Natural killer cell (primary cell): ENCODE data around the gene NME7. TPM values are rescaled to one million over a fixed set of nuclear protein-coding genes. Genes with fewer than 3 reads are reported as not detected.
"Not testable (repeated sequence)": the region's sequence is repeated elsewhere in the genome, so short reads cannot be mapped to it uniquely, and the experiment has no call there.

Experiments
- ATAC-seq, 3 donors: fragments of 150-1000 bp in 2 of 3; fragments of 200-7000 bp in 1 of 3; cut with Tn5 transposase; 1 replicate in 1 of 3; 2 replicates in 2 of 3; pipeline ENCODE4 v1.10.0; 2021; ENCODE audit warnings: mild to moderate bottlenecking in 2 of 3, moderate library complexity in 2 of 3
- DNase-seq, 2 donors: peaks; one replicate each; pipeline versions ENCODE4 v3.0.0 to v3.0.0-alpha.2; 2013 to 2021; ENCODE audit warnings: mixed read lengths in 1 of 2
- H3K27ac ChIP-seq: one replicate; pipeline ENCODE4 v1.5.1; 2013; ENCODE audit warnings: mild to moderate bottlenecking, low read length
- H3K27me3 ChIP-seq: one replicate; pipeline ENCODE4 v1.6.1; 2013; ENCODE audit warnings: low read length; ENCODE audit not compliant: control insufficient read depth, insufficient read depth
- H3K36me3 ChIP-seq: one replicate; pipeline ENCODE4 v1.6.1; 2013; ENCODE audit warnings: low read length; ENCODE audit not compliant: control insufficient read depth, insufficient read depth
- H3K4me1 ChIP-seq: one replicate; pipeline ENCODE4 v1.6.1; 2013; ENCODE audit warnings: low read length; ENCODE audit not compliant: control insufficient read depth, insufficient read depth
- H3K4me3 ChIP-seq: one replicate; pipeline ENCODE4 v1.5.1; 2013; ENCODE audit warnings: low read length
- H3K9me3 ChIP-seq: one replicate; pipeline ENCODE4 v1.6.1; 2013; ENCODE audit warnings: low read length; ENCODE audit not compliant: control insufficient read depth, insufficient read depth
- H3K27ac Mint-ChIP-seq, 2 donors: one replicate each; pipeline ENCODE4 v1.8.0; 2022; ENCODE audit warnings: mild to moderate bottlenecking in 2 of 2, mixed read lengths in 2 of 2, moderate library complexity in 1 of 2
- H3K27me3 Mint-ChIP-seq, 2 donors: one replicate each; pipeline ENCODE4 v1.8.0; 2022; ENCODE audit warnings: low read depth in 2 of 2, mixed read lengths in 2 of 2
- H3K36me3 Mint-ChIP-seq: one replicate; pipeline ENCODE4 v1.8.0; 2022; ENCODE audit warnings: mixed read lengths
- H3K4me1 Mint-ChIP-seq, 2 donors: one replicate each; pipeline ENCODE4 v1.8.0; 2022; ENCODE audit warnings: mixed read lengths in 2 of 2
- H3K4me3 Mint-ChIP-seq: one replicate; pipeline ENCODE4 v1.8.0; 2022; ENCODE audit warnings: mild to moderate bottlenecking, moderate library complexity, mixed read lengths
- H3K9me3 Mint-ChIP-seq, 2 donors: one replicate each; pipeline ENCODE4 v1.8.0; 2022; ENCODE audit warnings: mixed read lengths in 2 of 2
- CTCF ChIP-seq: fragments of 200-600 bp; IDR thresholded peaks from one replicate; pipeline ENCODE4 v1.8.0; 2022; ENCODE audit warnings: antibody characterized with exemption
- WGBS: methylation state at CpG from one replicate; pipeline ENCODE4 v1.1.7; 2013; ENCODE audit warnings: missing lambda C conversion rate; ENCODE audit not compliant: insufficient coverage; 5-methylcytosine and 5-hydroxymethylcytosine counted together
- intact Hi-C: fragments of 100-400 bp; cut with micrococcal nuclease; formaldehyde crosslinking; loops from one replicate; pipeline ENCODE4 v1.14.2; 2022
- total RNA-seq, 4 donors: library from RNA; stranded (reverse); fragments of 120-200 nt in 1 of 4; gene quantifications; one replicate each; pipeline versions ENCODE4 v1.2.3 to v1.2.4, GENCODE V29; 2013 to 2022

Gene NME7
- total RNA-seq, 3 donors from 2014 or later (not counting 1 experiment from before 2014, with no cell fraction given) = 5.2 to 9.9 (median 9.8) TPM

- no peak for TF ChIP-seq CTCF
- 40% methylated on average over 1 of the region's 2 CpGs for WGBS
- DNase-seq = no peak
- H3K36me3 ChIP-seq = no peaks in the 10 kb centered on the region
- no peaks in the 10 kb centered on the region for H3K9me3 Mint-ChIP-seq
- no peak overlapping the region for H3K4me3 ChIP-seq
- intact Hi-C loops = no loop called here
- H3K4me3 Mint-ChIP-seq = no peak overlapping the region
- no peak for ATAC-seq
- H3K27ac Mint-ChIP-seq = no peak overlapping the region
- no peak overlapping the region for H3K27ac ChIP-seq
- H3K9me3 ChIP-seq = no peaks in the 10 kb centered on the region
- H3K36me3 Mint-ChIP-seq = no peaks in the 10 kb centered on the region
- H3K4me1 ChIP-seq = no peaks in the 10 kb centered on the region
- no peaks in the 10 kb centered on the region for H3K27me3 ChIP-seq
- H3K4me1 Mint-ChIP-seq = peaks cover 0 to 8% of the 10 kb centered on the region in 2 donors
- H3K27me3 Mint-ChIP-seq = no peaks in the 10 kb centered on the region
These were observed 29.0 kb downstream of the NME7 start for GRCh38 chr1:169338617-169339016.

DNA sequence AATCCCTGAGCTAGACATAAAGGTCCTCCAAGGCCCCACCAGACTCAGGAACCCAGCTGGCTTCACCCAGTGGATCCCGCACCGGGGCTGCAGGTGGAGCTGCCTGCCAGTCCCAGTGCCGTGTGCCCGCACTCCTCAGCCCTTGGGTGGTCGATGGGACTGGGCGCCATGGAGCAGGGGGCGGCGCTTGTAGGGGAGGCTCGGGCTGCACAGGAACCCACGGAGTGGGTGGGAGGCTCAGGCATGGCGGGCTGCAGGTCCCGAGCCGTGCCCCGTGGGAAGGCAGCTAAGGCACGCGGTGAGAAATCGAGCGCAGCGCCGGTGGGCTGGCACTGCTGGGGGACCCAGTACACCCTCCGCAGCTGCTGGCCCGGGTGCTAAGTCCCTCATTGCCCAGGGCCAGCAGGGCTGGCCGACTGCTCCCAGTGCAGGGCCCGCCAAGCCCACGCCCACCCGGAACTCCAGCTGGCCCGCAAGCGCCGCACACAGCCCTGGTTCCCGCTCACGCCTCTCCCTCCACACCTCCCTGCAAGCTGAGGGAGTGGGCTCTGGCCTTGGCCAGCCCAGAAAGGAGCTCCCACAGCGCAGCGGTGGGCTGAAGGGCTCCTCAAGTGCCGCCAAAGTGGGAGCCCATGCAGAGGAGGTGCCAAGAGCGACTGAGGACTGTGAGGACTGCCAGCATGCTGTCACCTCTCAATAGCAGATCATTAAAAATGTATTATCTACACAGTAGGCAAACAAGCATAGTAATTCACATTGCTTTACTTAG, 30.5 kb downstream of the NME7 start:
- intact Hi-C loops, ATAC-seq: not testable (repeated sequence)

DNA sequence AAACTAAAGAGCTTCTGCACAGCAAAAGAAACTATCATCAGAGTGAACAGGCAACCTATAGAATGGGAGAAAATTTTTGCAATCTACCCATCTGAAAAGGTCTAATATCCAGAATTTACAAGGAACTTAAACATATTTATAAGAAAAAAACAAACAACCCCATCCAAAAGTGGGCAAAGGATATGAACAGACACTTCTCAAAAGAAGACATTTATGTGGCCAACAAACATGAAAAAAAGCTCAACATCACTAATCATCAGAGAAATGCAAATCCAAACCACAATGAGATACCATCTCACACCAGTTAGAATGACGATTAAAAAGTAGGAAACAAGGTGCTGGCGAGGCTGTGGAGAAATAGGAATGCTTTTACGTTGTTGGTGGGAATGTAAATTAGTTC, 32.9 kb downstream of the NME7 start:
- H3K9me3 ChIP-seq, H3K4me3 ChIP-seq, H3K4me1 Mint-ChIP-seq, ATAC-seq, intact Hi-C loops, H3K36me3 ChIP-seq, H3K27me3 ChIP-seq, H3K27me3 Mint-ChIP-seq, H3K27ac Mint-ChIP-seq, H3K27ac ChIP-seq, H3K4me1 ChIP-seq, DNase-seq, H3K4me3 Mint-ChIP-seq, H3K36me3 Mint-ChIP-seq, H3K9me3 Mint-ChIP-seq: not testable (repeated sequence)
- 67% methylated on average over 3 of the region's 3 CpGs for WGBS

More for the DNA sequence above, 30.5 kb downstream of the NME7 start:
- not testable (repeated sequence) for H3K27me3 Mint-ChIP-seq, H3K4me1 Mint-ChIP-seq, DNase-seq, H3K9me3 ChIP-seq, H3K27me3 ChIP-seq, H3K27ac Mint-ChIP-seq, H3K27ac ChIP-seq, H3K9me3 Mint-ChIP-seq, H3K36me3 ChIP-seq, H3K4me3 Mint-ChIP-seq, H3K4me1 ChIP-seq, H3K36me3 Mint-ChIP-seq, H3K4me3 ChIP-seq
- WGBS = 98% methylated on average over 35 of the region's 35 CpGs

DNA sequence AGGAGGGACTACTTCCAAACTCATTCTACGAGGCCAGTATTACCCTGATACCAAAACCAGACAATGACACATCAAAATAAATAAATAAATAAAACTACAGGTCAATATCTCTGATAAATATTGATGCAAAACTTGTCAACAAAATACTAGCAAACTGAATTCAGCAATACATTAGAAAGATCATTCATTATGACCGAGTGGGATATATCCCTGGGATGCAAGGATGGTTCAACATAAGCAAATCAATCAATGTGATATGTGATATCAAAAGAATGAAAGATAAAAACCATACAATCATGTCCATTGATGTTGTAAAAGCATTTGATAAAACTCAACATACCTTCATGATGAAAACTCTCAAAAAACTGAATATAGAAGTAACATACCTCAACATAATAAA, 36.7 kb downstream of the NME7 start:
- Mint-ChIP-seq H3K4me1 (peaks cover 7 to 14% of the 10 kb centered on the region in 2 donors), H3K4me3 (no peak overlapping the region), H3K27ac (no peak overlapping the region), H3K9me3 (peaks cover 2 to 7% of the 10 kb centered on the region in 2 donors), H3K36me3 (peaks cover 12% of the 10 kb centered on the region), H3K27me3 (no peaks in the 10 kb centered on the region)
- no peak for ATAC-seq
- no peaks in the 10 kb centered on the region for H3K27me3 ChIP-seq
- intact Hi-C loops = no loop called here
- DNase-seq = no peak
- H3K4me1 ChIP-seq = no peaks in the 10 kb centered on the region
- 100% methylated on average over 1 of the region's 2 CpGs for WGBS
- H3K9me3 ChIP-seq = no peaks in the 10 kb centered on the region
- no peaks in the 10 kb centered on the region for H3K36me3 ChIP-seq
- TF ChIP-seq CTCF = no peak
- no peak overlapping the region for H3K27ac ChIP-seq
- no peak overlapping the region for H3K4me3 ChIP-seq
